Kidney epithelial cell (primary cell): ENCODE results near the gene SPINDOC. TPM values are rescaled to one million over a fixed set of nuclear protein-coding genes. Genes with fewer than 3 reads are reported as not detected.
"Not testable (repeated sequence)": the region's sequence is repeated elsewhere in the genome, so short reads cannot be mapped to it uniquely, and the experiment has no call there.

Source experiments
- DNase-seq: peaks from one replicate; pipeline ENCODE4 v3.0.0-alpha.2; 2010; ENCODE audit warnings: low read depth
- H3K27me3 ChIP-seq: 2 replicates; pipeline ENCODE4 v1.6.0; 2011; ENCODE audit warnings: low read length; ENCODE audit not compliant: control insufficient read depth, insufficient read depth
- H3K36me3 ChIP-seq: 2 replicates; pipeline ENCODE4 v1.5.1; 2011; ENCODE audit warnings: low read length; ENCODE audit not compliant: control insufficient read depth, insufficient read depth
- H3K4me3 ChIP-seq: 2 replicates; pipeline ENCODE4 v1.5.1; 2011; ENCODE audit warnings: low read depth, mild to moderate bottlenecking, control low read depth, low read length
- total RNA-seq: library from RNA; depleted of rRNA; stranded (reverse); fragments of >200 nt; gene quantifications from 2 replicates; pipeline ENCODE4 v1.2.3, GENCODE V29; 2015
- TF ChIP-seq, protein P1 (sequence below): IDR thresholded peaks from 2 replicates; pipeline ENCODE4 v1.5.1; 2011; ENCODE audit warnings: mild to moderate bottlenecking, moderate library complexity, low read length, control low read depth, inconsistent platforms; ENCODE audit not compliant: insufficient read depth, poor library complexity, severe bottlenecking

SPINDOC gene
- total RNA-seq, 1 donor from 2014 or later, result 41.4 TPM

DNA sequence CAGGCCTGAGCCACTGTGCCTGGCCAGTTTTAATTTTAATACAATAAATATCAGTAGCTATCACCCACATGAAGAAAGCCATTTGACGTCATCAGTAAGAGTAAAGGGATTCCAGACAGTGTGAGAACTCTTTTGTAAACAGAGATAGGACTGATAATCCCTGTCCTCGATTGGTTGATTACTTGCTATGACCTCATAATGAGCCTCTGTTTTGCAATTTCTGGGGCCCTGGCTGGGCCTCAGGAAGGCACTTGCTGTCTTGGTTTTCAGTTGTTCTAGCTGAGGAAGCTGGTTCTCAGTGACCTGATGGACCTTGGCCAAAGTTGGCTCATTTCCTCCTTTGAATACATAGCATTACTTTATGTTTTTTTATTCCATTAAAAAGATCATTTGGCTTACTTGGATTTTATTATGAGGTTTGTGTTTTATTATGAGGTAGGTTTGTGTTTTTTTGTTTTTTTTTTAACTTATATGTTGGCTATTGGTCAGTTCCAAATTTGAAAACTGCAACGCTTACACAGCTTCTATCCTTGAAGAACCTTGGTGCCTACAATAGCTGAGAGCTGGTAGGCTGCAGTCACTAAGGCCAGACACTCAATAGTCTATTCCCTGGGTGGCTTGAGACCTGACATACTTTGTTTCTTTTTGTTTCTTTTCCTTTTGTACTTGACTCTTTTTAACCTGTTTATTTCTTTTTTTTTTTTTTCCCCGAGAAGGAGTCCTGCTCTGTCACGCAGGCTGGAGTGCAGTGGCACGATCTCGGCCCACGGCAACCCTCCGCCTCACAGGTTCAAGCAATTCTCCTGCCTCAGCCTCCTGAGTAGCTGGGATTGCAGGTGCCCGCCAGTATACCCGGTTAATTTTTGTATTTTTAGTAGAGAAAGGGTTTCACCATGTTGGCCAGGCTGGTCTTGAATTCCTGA, 45.6 kb downstream of the SPINDOC start:
- Histone ChIP-seq H3K4me3 (no peak overlapping the region), H3K27me3 (no peaks in the 10 kb centered on the region), H3K36me3 (peaks cover 1% of the 10 kb centered on the region)
- TF ChIP-seq, protein P1, sequence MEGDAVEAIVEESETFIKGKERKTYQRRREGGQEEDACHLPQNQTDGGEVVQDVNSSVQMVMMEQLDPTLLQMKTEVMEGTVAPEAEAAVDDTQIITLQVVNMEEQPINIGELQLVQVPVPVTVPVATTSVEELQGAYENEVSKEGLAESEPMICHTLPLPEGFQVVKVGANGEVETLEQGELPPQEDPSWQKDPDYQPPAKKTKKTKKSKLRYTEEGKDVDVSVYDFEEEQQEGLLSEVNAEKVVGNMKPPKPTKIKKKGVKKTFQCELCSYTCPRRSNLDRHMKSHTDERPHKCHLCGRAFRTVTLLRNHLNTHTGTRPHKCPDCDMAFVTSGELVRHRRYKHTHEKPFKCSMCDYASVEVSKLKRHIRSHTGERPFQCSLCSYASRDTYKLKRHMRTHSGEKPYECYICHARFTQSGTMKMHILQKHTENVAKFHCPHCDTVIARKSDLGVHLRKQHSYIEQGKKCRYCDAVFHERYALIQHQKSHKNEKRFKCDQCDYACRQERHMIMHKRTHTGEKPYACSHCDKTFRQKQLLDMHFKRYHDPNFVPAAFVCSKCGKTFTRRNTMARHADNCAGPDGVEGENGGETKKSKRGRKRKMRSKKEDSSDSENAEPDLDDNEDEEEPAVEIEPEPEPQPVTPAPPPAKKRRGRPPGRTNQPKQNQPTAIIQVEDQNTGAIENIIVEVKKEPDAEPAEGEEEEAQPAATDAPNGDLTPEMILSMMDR, result no peak
- no peak for DNase-seq

DNA sequence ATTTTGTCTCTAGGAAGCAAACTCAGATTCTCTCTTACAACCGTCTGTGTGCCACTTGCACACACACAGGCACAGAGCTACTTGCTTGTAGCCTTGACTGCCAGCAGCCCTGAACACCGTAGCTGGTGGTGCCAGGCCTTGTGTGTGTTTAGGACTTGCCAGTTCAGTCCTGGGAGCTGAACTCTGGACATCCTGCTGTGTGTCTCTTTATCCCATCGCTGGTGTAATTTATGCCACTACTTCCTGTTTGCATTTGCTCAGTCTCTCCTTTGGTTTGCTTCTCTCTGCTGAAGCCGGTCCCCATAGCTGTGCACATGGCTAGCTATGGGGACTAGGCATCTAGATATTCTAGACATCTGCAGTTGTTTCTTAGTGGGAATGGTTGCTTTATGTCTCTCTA, 49.7 kb downstream of the SPINDOC start:
- TF ChIP-seq, protein P1, result no peak
- Histone ChIP-seq H3K36me3 (peaks cover 1% of the 10 kb centered on the region), H3K27me3 (no peaks in the 10 kb centered on the region), H3K4me3 (no peak overlapping the region)
- no peak for DNase-seq

DNA sequence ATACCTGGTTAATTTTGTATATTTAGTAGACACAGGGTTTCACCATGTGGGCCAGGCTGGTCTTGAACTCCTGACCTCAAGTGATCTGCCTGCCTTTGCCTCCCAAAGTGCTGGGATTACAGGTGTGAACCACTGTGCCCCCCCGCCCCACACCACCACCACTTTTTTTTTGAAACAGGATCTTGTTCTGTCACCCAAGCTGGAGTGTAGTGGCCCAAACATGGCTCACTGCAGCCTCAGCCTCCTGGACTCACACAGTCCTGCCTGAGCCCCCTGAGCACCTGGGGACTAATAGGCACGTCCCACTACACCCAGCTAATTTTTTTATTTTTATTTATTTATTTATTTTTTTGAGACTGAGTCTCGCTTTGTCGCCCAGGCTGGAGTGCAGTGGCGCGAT, 50.4 kb downstream of the SPINDOC start:
- H3K27me3 ChIP-seq, H3K36me3 ChIP-seq, H3K4me3 ChIP-seq, DNase-seq: not testable (repeated sequence)

DNA sequence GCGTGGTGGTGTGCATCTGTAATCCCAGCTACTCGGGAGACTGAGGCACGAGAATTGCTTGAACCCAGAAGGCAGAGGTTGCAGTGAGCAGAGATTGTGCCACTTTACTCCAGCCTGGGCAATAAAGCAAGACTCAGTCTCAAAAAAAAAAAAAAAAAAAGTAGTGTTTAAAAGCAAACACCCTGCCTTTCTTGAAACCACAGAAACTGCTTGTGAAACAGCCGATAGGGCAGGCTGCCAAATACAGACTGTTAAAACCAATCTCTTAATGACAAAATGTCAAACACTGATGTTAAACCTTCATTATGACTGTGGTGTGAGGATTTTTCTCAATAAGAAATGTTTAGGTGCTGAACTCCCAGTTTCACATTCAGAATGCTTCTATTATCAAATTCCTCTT, 53.0 kb downstream of the SPINDOC start:
- H3K27me3 ChIP-seq, result no peaks in the 10 kb centered on the region
- no peak for DNase-seq
- TF ChIP-seq, protein P1, result no peak

DNA sequence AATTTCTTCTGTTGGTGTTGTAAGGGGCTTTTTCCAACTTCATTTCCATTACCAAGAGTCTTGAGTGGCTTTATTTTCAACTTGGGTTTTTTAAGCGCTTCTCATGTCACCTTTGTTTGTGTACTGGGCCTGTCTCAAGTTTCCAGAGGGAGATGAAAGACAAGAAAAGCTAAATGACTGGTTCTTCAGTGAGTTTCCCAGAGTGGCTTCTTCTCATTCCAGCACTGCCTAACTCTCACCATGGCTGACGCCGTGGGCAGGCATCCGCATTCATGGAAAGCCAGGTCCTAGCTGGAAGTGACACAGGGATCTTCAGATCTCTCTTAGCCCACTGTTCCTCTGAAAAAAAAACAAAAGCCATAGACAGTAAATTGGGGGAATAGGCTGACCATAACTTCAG, 54.3 kb downstream of the SPINDOC start:
- DNase-seq, result no peak
- Histone ChIP-seq H3K4me3 (no peak overlapping the region), H3K27me3 (no peaks in the 10 kb centered on the region), H3K36me3 (no peaks in the 10 kb centered on the region)
- TF ChIP-seq, protein P1, result no peak

More for the DNA sequence above, 53.0 kb downstream of the SPINDOC start:
- Histone ChIP-seq H3K4me3 (no peak overlapping the region), H3K36me3 (peaks cover 1% of the 10 kb centered on the region)

DNA sequence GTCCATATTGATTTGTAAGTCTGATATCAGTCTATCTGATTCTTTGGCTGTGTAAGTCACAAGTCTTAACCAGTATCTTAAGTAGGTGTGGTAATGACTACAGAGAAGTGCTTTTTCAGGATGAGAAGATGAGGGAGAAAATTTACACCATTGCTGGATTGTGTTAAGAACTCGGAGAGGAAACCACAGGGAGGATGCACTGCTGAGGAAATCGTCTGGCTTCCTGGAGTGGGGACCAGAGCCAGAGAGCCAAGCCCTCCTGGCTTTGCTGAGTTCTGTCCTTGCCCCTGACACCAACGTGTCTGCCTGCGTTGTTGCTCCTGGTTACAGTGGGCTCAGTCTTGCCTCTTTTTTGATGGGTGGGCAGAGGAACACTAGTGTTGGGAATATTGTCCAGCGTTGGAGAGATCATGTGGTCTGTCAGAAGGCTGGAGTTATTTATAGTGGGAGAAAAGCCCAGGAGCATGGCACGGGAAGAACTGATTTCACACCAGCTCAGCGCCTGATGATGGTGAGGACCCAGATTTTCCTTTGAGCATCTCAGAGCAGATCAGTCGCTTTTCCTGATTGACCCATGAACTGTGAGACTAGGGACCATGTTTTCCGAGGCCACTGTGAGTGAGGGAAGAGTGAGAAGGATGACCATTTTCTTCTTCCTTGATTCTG, 55.3 kb downstream of the SPINDOC start:
- Histone ChIP-seq H3K36me3 (no peaks in the 10 kb centered on the region), H3K4me3 (no peak overlapping the region), H3K27me3 (no peaks in the 10 kb centered on the region)
- DNase-seq, result no peak
- TF ChIP-seq, protein P1, result no peak
